Measurements from ENCODE around the gene NEURL1.

The NEURL1 gene

GRCh38 chr10:103463499-103463898 lies 30.0 kb upstream of the NEURL1 start:
- H3K9ac ChIP-seq (ENCODE audit: low read depth, low read length, poor library complexity, severe bottlenecking): no peak overlapping the region
- H3K79me2 ChIP-seq (ENCODE audit: insufficient read depth, low read length): no peaks in the 10 kb centered on the region
- H4K20me1 ChIP-seq (ENCODE audit: insufficient read depth, low read length, poor library complexity, severe bottlenecking): no peaks in the 10 kb centered on the region
- no peaks in the 10 kb centered on the region for H3K27me3 ChIP-seq (ENCODE audit: insufficient read depth, low read length, poor library complexity, severe bottlenecking)
- no peaks in the 10 kb centered on the region for H3K9me3 ChIP-seq (ENCODE audit: insufficient read depth, low read depth, low read length)
- H3K4me1 ChIP-seq (ENCODE audit: insufficient read depth, low read length, poor library complexity, severe bottlenecking): peaks cover 36% of the 10 kb centered on the region
- H3K36me3 ChIP-seq (ENCODE audit: insufficient read depth, low read length): no peaks in the 10 kb centered on the region
- TF ChIP-seq CTCF (conservative IDR thresholded peaks at IDR 0.05; ENCODE audit: low read length): no peak
- TF ChIP-seq EZH2phosphoT487 (IDR thresholded peaks at IDR 0.05; ENCODE audit: borderline replicate concordance): no peak
- no peaks in the 10 kb centered on the region for H3F3A ChIP-seq (ENCODE audit: low read depth)
- H3K4me3 ChIP-seq (ENCODE audit: low read length, poor library complexity, severe bottlenecking): no peak overlapping the region
- no peaks in the 10 kb centered on the region for H3K9me2 ChIP-seq (replicated peaks; ENCODE audit: low read depth, low read length)
- no peak overlapping the region for H3K4me2 ChIP-seq (ENCODE audit: low read depth, low read length, poor library complexity, severe bottlenecking)
- H2AFZ ChIP-seq (ENCODE audit: low read length): no peak overlapping the region

- Histone ChIP-seq H3K9ac (ENCODE audit: low read depth, low read length, poor library complexity, severe bottlenecking) (no peak overlapping the region), H3F3A (ENCODE audit: low read depth) (no peaks in the 10 kb centered on the region), H3K27me3 (ENCODE audit: insufficient read depth, low read length, poor library complexity, severe bottlenecking) (no peaks in the 10 kb centered on the region), H3K4me2 (ENCODE audit: low read depth, low read length, poor library complexity, severe bottlenecking) (no peak overlapping the region), H3K9me2 (replicated peaks; ENCODE audit: low read depth, low read length) (no peaks in the 10 kb centered on the region), H3K36me3 (ENCODE audit: insufficient read depth, low read length) (no peaks in the 10 kb centered on the region), H4K20me1 (ENCODE audit: insufficient read depth, low read length, poor library complexity, severe bottlenecking) (no peaks in the 10 kb centered on the region), H3K79me2 (ENCODE audit: insufficient read depth, low read length) (no peaks in the 10 kb centered on the region), H3K9me3 (ENCODE audit: insufficient read depth, low read depth, low read length) (no peaks in the 10 kb centered on the region), H3K4me3 (ENCODE audit: low read length, poor library complexity, severe bottlenecking) (no peak overlapping the region), H2AFZ (ENCODE audit: low read length) (no peak overlapping the region), H3K4me1 (ENCODE audit: insufficient read depth, low read length, poor library complexity, severe bottlenecking) (peaks cover 39% of the 10 kb centered on the region)
- TF ChIP-seq CTCF (conservative IDR thresholded peaks at IDR 0.05; ENCODE audit: low read length) (no peak), EZH2phosphoT487 (IDR thresholded peaks at IDR 0.05; ENCODE audit: borderline replicate concordance) (no peak)
These were observed 27.9 kb upstream of the NEURL1 start for GRCh38 chr10:103465411-103466179.

GRCh38 chr10:103466734-103467133 lies 26.8 kb upstream of the NEURL1 start:
- no peak overlapping the region for H2AFZ ChIP-seq (ENCODE audit: low read length)
- H3K4me1 ChIP-seq (ENCODE audit: insufficient read depth, low read length, poor library complexity, severe bottlenecking): peaks cover 47% of the 10 kb centered on the region
- no peak overlapping the region for H3K4me3 ChIP-seq (ENCODE audit: low read length, poor library complexity, severe bottlenecking)

More at GRCh38 chr10:103466734-103467133, 26.8 kb upstream of the NEURL1 start:
- no peaks in the 10 kb centered on the region for H4K20me1 ChIP-seq (ENCODE audit: insufficient read depth, low read length, poor library complexity, severe bottlenecking)
- no peak overlapping the region for H3K9ac ChIP-seq (ENCODE audit: low read depth, low read length, poor library complexity, severe bottlenecking)
- H3K4me2 ChIP-seq (ENCODE audit: low read depth, low read length, poor library complexity, severe bottlenecking): no peak overlapping the region
- peaks cover 3% of the 10 kb centered on the region; the same call in 1 of the 2 replicates for H3F3A ChIP-seq (ENCODE audit: low read depth)
- no peaks in the 10 kb centered on the region for H3K9me3 ChIP-seq (ENCODE audit: insufficient read depth, low read depth, low read length)
- H3K27me3 ChIP-seq (ENCODE audit: insufficient read depth, low read length, poor library complexity, severe bottlenecking): no peaks in the 10 kb centered on the region
- no peak for TF ChIP-seq EZH2phosphoT487 (IDR thresholded peaks at IDR 0.05; ENCODE audit: borderline replicate concordance)
- TF ChIP-seq CTCF (conservative IDR thresholded peaks at IDR 0.05; ENCODE audit: low read length): no peak
- no peaks in the 10 kb centered on the region for H3K36me3 ChIP-seq (ENCODE audit: insufficient read depth, low read length)
- no peaks in the 10 kb centered on the region for H3K79me2 ChIP-seq (ENCODE audit: insufficient read depth, low read length)
- H3K9me2 ChIP-seq (replicated peaks; ENCODE audit: low read depth, low read length): no peaks in the 10 kb centered on the region
